Hepatocyte (in vitro differentiated cells): ENCODE results near the gene PCDHB16.
"Not testable (repeated sequence)": the region's sequence is repeated elsewhere in the genome, so short reads cannot be mapped to it uniquely, and the experiment has no call there.

ENCODE experiments used
- EZH2phosphoT487 ChIP-seq: fragments of 200-600 bp; sonication (generic); IDR thresholded peaks from one replicate; pipeline ENCODE4 v1.6.1; 2018; ENCODE audit warnings: antibody characterized with exemption, mild to moderate bottlenecking, low read depth, moderate library complexity; ENCODE audit not compliant: unreplicated experiment, severe bottlenecking
- TF ChIP-seq, protein P1 (sequence below): fragments of 200-600 bp; sonication (generic); IDR thresholded peaks from 2 replicates; pipeline ENCODE4 v1.5.1; 2016; ENCODE audit warnings: antibody characterized with exemption, mild to moderate bottlenecking; ENCODE audit not compliant: poor library complexity

DNA sequence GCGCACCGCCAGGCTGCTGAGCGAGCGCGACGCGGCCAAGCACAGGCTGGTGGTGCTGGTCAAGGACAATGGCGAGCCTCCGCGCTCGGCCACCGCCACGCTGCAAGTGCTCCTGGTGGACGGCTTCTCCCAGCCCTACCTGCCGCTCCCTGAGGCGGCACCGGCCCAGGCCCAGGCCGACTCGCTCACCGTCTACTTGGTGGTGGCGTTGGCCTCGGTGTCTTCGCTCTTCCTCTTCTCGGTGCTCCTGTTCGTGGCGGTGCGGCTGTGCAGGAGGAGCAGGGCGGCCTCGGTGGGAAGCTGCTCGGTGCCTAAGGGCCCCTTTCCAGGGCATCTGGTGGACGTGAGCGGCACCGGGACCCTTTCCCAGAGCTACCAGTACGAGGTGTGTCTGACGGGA, 19.5 kb downstream of the PCDHB16 start:
- TF ChIP-seq, protein P1, sequence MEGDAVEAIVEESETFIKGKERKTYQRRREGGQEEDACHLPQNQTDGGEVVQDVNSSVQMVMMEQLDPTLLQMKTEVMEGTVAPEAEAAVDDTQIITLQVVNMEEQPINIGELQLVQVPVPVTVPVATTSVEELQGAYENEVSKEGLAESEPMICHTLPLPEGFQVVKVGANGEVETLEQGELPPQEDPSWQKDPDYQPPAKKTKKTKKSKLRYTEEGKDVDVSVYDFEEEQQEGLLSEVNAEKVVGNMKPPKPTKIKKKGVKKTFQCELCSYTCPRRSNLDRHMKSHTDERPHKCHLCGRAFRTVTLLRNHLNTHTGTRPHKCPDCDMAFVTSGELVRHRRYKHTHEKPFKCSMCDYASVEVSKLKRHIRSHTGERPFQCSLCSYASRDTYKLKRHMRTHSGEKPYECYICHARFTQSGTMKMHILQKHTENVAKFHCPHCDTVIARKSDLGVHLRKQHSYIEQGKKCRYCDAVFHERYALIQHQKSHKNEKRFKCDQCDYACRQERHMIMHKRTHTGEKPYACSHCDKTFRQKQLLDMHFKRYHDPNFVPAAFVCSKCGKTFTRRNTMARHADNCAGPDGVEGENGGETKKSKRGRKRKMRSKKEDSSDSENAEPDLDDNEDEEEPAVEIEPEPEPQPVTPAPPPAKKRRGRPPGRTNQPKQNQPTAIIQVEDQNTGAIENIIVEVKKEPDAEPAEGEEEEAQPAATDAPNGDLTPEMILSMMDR: not testable (repeated sequence)
- TF ChIP-seq EZH2phosphoT487: not testable (repeated sequence)
